A673 (cell line): ENCODE results near the gene CCRL2.

ENCODE experiments used
- EZH2 ChIP-seq: fragments of 200-600 bp; sonication (generic); IDR thresholded peaks from 2 replicates; pipeline ENCODE4 v1.6.1; 2017; ENCODE audit warnings: borderline replicate concordance, low read depth, mild to moderate bottlenecking, mixed read lengths, antibody characterized with exemption, low read length; ENCODE audit not compliant: poor library complexity, severe bottlenecking
- TF ChIP-seq, protein P1 (sequence below): fragments of 300-800, 200-600 bp; sonication (generic); conservative IDR thresholded peaks from 2 replicates; pipeline ENCODE4 v1.5.1; 2017; ENCODE audit warnings: low read depth, mild to moderate bottlenecking, antibody characterized with exemption, low read length, moderate library complexity, mixed read lengths

- TF ChIP-seq, protein P1, sequence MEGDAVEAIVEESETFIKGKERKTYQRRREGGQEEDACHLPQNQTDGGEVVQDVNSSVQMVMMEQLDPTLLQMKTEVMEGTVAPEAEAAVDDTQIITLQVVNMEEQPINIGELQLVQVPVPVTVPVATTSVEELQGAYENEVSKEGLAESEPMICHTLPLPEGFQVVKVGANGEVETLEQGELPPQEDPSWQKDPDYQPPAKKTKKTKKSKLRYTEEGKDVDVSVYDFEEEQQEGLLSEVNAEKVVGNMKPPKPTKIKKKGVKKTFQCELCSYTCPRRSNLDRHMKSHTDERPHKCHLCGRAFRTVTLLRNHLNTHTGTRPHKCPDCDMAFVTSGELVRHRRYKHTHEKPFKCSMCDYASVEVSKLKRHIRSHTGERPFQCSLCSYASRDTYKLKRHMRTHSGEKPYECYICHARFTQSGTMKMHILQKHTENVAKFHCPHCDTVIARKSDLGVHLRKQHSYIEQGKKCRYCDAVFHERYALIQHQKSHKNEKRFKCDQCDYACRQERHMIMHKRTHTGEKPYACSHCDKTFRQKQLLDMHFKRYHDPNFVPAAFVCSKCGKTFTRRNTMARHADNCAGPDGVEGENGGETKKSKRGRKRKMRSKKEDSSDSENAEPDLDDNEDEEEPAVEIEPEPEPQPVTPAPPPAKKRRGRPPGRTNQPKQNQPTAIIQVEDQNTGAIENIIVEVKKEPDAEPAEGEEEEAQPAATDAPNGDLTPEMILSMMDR: no peak
- no peak for TF ChIP-seq EZH2
Observed at GRCh38 chr3:46405301-46406019, 1.6 kb upstream of the CCRL2 start.
